ENCODE data around the gene S100PBP. TPM values are rescaled to one million over a fixed set of nuclear protein-coding genes. Genes with fewer than 3 reads are reported as not detected.

Gene S100PBP
- total and polyA plus RNA-seq, 2 donors from 2014 or later, result 14.3 to 40.1 TPM

DNA sequence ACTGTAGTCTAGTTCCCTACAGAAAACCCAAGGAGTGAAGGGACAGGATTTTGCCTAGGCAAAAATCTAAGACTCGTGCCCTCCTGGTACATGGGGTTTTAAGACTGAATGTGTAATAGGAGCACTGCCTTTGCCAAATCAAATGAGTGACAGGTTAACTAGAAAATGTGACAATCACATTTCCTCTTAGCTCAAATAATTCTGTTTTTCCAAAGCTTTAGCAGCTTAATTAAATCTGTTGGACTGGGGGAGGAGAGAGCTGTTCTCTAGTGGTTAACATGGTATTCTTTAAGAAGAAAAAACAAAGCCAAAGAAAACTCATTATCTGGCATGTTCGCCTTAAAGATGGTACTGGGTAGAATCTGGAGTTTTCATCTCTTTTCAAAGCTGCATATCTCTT, 40.7 kb downstream of the S100PBP start:
- peaks cover 2 to 26% (median 11%) of the 10 kb centered on the region in 3 donors for H3K36me3 ChIP-seq (ENCODE audit: control insufficient read depth in 2 of 3, insufficient read depth in 3 of 3, low read length in 3 of 3)

DNA sequence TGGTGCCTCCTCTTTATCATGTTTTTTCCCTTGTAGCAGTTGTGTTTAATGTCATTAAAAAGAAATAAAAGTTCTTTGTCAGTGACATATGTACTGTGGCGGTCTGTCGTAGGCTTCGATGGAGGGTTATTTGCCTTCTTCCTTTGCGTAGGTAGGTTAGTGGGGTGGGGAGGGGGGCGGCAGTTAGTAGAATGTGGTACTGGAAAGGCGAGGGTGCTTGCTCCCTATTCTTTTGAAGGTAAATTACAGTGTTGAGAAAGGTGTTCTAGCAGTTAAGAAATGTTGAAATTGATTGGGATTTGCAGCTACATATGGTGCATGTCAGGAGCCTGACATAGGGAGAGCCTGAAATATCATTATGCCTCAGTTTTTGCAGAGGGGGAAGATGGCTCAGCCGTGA, 41.3 kb downstream of the S100PBP start:
- TF ChIP-seq, protein P1, sequence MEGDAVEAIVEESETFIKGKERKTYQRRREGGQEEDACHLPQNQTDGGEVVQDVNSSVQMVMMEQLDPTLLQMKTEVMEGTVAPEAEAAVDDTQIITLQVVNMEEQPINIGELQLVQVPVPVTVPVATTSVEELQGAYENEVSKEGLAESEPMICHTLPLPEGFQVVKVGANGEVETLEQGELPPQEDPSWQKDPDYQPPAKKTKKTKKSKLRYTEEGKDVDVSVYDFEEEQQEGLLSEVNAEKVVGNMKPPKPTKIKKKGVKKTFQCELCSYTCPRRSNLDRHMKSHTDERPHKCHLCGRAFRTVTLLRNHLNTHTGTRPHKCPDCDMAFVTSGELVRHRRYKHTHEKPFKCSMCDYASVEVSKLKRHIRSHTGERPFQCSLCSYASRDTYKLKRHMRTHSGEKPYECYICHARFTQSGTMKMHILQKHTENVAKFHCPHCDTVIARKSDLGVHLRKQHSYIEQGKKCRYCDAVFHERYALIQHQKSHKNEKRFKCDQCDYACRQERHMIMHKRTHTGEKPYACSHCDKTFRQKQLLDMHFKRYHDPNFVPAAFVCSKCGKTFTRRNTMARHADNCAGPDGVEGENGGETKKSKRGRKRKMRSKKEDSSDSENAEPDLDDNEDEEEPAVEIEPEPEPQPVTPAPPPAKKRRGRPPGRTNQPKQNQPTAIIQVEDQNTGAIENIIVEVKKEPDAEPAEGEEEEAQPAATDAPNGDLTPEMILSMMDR (IDR thresholded peaks at IDR 0.05; ENCODE audit: borderline replicate concordance, extremely low read depth, insufficient read depth), result no peak
- Histone ChIP-seq H3K27me3 (ENCODE audit: control insufficient read depth, insufficient read depth, low read length) (no peaks in the 10 kb centered on the region), H3K9me3 (ENCODE audit: control insufficient read depth in 2 of 3, insufficient read depth in 1 of 3, low read length in 3 of 3) (no peaks in the 10 kb centered on the region), H3K9ac (ENCODE audit: low read length in 3 of 3) (no peak overlapping the region), H3K36me3 (ENCODE audit: control insufficient read depth in 2 of 3, insufficient read depth in 3 of 3, low read length in 3 of 3) (peaks cover 2 to 26% (median 11%) of the 10 kb centered on the region in 3 donors), H3K4me1 (ENCODE audit: control insufficient read depth in 2 of 3, insufficient read depth in 2 of 3, low read depth in 1 of 3, low read length in 3 of 3) (no peaks in the 10 kb centered on the region), H3K27ac (ENCODE audit: low read depth in 2 of 2, low read length in 2 of 2) (no peak overlapping the region), H3K4me3 (ENCODE audit: low read length in 3 of 3) (no peak overlapping the region)
- no peak for DNase-seq
- intact Hi-C loops (cut with DNase I), result no loop called here
- FAIRE-seq, result no peak

More for the DNA sequence above, 40.7 kb downstream of the S100PBP start:
- H3K4me3 ChIP-seq (ENCODE audit: low read length in 3 of 3), result no peak overlapping the region
- DNase-seq, result no peak
- H3K27me3 ChIP-seq (ENCODE audit: control insufficient read depth, insufficient read depth, low read length), result no peaks in the 10 kb centered on the region
- no peaks in the 10 kb centered on the region for H3K9me3 ChIP-seq (ENCODE audit: control insufficient read depth in 2 of 3, insufficient read depth in 1 of 3, low read length in 3 of 3)
- H3K9ac ChIP-seq (ENCODE audit: low read length in 3 of 3), result no peak overlapping the region
- FAIRE-seq, result no peak
- TF ChIP-seq, protein P1 (IDR thresholded peaks at IDR 0.05; ENCODE audit: borderline replicate concordance, extremely low read depth, insufficient read depth), result no peak
- H3K27ac ChIP-seq (ENCODE audit: low read depth in 2 of 2, low read length in 2 of 2), result no peak overlapping the region
- no peaks in the 10 kb centered on the region for H3K4me1 ChIP-seq (ENCODE audit: control insufficient read depth in 2 of 3, insufficient read depth in 2 of 3, low read depth in 1 of 3, low read length in 3 of 3)
- intact Hi-C loops (cut with DNase I), result no loop called here

DNA sequence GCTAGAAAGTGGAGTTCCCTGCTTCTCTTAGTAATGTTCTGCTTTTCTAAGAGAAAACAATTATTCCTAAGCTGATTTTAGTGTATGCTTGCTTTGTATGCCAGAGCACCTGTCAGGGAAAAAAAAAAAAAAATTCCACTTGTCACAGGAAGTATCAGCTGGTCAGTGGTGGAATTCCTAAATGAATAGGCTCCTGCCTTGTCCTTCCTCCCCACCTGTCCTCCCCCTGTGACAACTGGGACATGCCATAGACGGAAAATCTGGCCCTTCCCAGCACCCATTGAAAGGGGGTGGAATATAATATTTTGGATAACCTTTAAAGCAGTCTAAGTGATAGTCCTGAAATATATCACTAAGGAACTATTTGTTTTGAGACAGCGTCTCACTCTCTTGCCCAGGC, 42.5 kb downstream of the S100PBP start:
- no peak overlapping the region for H3K9ac ChIP-seq (ENCODE audit: low read length in 3 of 3)
- H3K4me1 ChIP-seq (ENCODE audit: control insufficient read depth in 2 of 3, insufficient read depth in 2 of 3, low read depth in 1 of 3, low read length in 3 of 3), result no peaks in the 10 kb centered on the region
- H3K9me3 ChIP-seq (ENCODE audit: control insufficient read depth in 2 of 3, insufficient read depth in 1 of 3, low read length in 3 of 3), result no peaks in the 10 kb centered on the region
- no peak for FAIRE-seq
- H3K36me3 ChIP-seq (ENCODE audit: control insufficient read depth in 2 of 3, insufficient read depth in 3 of 3, low read length in 3 of 3), result peaks cover 0 to 19% (median 11%) of the 10 kb centered on the region in 3 donors
- TF ChIP-seq, protein P1 (IDR thresholded peaks at IDR 0.05; ENCODE audit: borderline replicate concordance, extremely low read depth, insufficient read depth), result no peak
- no peaks in the 10 kb centered on the region for H3K27me3 ChIP-seq (ENCODE audit: control insufficient read depth, insufficient read depth, low read length)
- no peak overlapping the region for H3K27ac ChIP-seq (ENCODE audit: low read depth in 2 of 2, low read length in 2 of 2)
- H3K4me3 ChIP-seq (ENCODE audit: low read length in 3 of 3), result no peak overlapping the region
- DNase-seq, result no peak
- intact Hi-C loops (cut with DNase I), result no loop called here

DNA sequence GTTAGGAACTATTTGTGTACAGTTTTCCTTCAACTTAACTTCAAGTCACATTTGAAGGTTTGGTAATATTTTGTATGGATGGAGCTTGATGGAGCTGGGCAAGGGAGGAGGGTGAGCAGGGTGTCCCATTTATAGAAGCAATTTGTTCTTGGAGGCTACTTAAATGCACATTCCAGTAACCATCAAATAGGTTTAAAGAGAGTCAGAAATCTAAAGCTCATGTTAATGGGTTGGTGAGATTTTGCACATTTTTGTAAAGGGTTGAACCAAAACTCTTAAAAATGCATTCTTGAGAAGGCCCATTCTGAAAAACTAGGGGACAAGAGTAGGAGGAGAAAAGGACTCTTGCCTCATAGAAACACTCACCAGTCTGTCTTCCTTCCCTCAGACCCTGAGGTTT, 43.1 kb downstream of the S100PBP start:
- H3K27ac ChIP-seq (ENCODE audit: low read depth in 2 of 2, low read length in 2 of 2), result no peak overlapping the region
- no peaks in the 10 kb centered on the region for H3K9me3 ChIP-seq (ENCODE audit: control insufficient read depth in 2 of 3, insufficient read depth in 1 of 3, low read length in 3 of 3)
- H3K36me3 ChIP-seq (ENCODE audit: control insufficient read depth in 2 of 3, insufficient read depth in 3 of 3, low read length in 3 of 3), result peaks cover 0 to 17% (median 8%) of the 10 kb centered on the region in 3 donors
- H3K4me1 ChIP-seq (ENCODE audit: control insufficient read depth in 2 of 3, insufficient read depth in 2 of 3, low read depth in 1 of 3, low read length in 3 of 3), result no peaks in the 10 kb centered on the region
- TF ChIP-seq, protein P1 (IDR thresholded peaks at IDR 0.05; ENCODE audit: borderline replicate concordance, extremely low read depth, insufficient read depth), result no peak
- H3K4me3 ChIP-seq (ENCODE audit: low read length in 3 of 3), result no peak overlapping the region
- no peak for DNase-seq
- no peak for FAIRE-seq
- no peaks in the 10 kb centered on the region for H3K27me3 ChIP-seq (ENCODE audit: control insufficient read depth, insufficient read depth, low read length)
- no peak overlapping the region for H3K9ac ChIP-seq (ENCODE audit: low read length in 3 of 3)
- intact Hi-C loops (cut with DNase I), result no loop called here
